Mammary epithelial cell (primary cell): ENCODE measurements around the gene ANXA2.

Source experiments
- CTCF ChIP-seq, 2 donors: IDR thresholded peaks in 1 of 2; conservative IDR thresholded peaks in 1 of 2; 2 replicates each; pipeline ENCODE4 v1.5.1; 2011 to 2012; ENCODE audit warnings: inconsistent platforms in 2 of 2, low read length in 2 of 2, mild to moderate bottlenecking in 2 of 2, control low read depth in 1 of 2, low read depth in 1 of 2; ENCODE audit not compliant: insufficient read depth in 1 of 2; ENCODE audit errors: extremely low read depth in 1 of 2
- EZH2 ChIP-seq: IDR thresholded peaks from 2 replicates; pipeline ENCODE4 v1.6.1; 2012; ENCODE audit warnings: low read length, inconsistent platforms, borderline replicate concordance

- no peak for TF ChIP-seq CTCF (conservative IDR thresholded peaks at IDR 0.05 in 1 of 2, IDR thresholded peaks at IDR 0.05 in 1 of 2; ENCODE audit: extremely low read depth in 1 of 2, insufficient read depth in 1 of 2, low read depth in 1 of 2, low read length in 2 of 2)
- TF ChIP-seq EZH2, result no peak
These were observed 72.9 kb downstream of the ANXA2 start for GRCh38 chr15:60324706-60325438.
